Neuronal stem cell (in vitro differentiated cells): Measurements from ENCODE around the gene CAMTA1.

Experiments used
- DNase-seq: peaks from one replicate; pipeline ENCODE4 v3.0.0-alpha.2; 2013; ENCODE audit warnings: low spot score
- H2AFZ ChIP-seq: one replicate; pipeline ENCODE4 v1.6.1; 2013; ENCODE audit warnings: mild to moderate bottlenecking, low read length, inconsistent platforms
- H2AK5ac ChIP-seq: 2 replicates; pipeline ENCODE4 v1.6.1; 2013; ENCODE audit warnings: low read depth, mild to moderate bottlenecking, inconsistent platforms, low read length, moderate library complexity, mixed read lengths
- H2BK120ac ChIP-seq: 2 replicates; pipeline ENCODE4 v1.6.1; 2013; ENCODE audit warnings: low read depth, mild to moderate bottlenecking, inconsistent platforms, low read length, moderate library complexity, mixed read lengths
- H2BK12ac ChIP-seq: one replicate; pipeline ENCODE4 v1.6.1; 2013; ENCODE audit warnings: low read length, inconsistent platforms
- H2BK15ac ChIP-seq: 2 replicates; pipeline ENCODE4 v1.6.1; 2013; ENCODE audit warnings: mild to moderate bottlenecking, low read length, inconsistent platforms, mixed read lengths
- H2BK5ac ChIP-seq: one replicate; pipeline ENCODE4 v1.6.1; 2013; ENCODE audit warnings: inconsistent platforms, mild to moderate bottlenecking, low read length, moderate library complexity
- H3K14ac ChIP-seq: one replicate; pipeline ENCODE4 v1.6.1; 2013; ENCODE audit warnings: low read length, inconsistent platforms
- H3K18ac ChIP-seq: 2 replicates; pipeline ENCODE4 v1.6.1; 2013; ENCODE audit warnings: low read length, inconsistent platforms
- H3K23ac ChIP-seq: 2 replicates; pipeline ENCODE4 v1.6.1; 2013; ENCODE audit warnings: low read depth, mild to moderate bottlenecking, mixed read lengths, low read length, inconsistent platforms; ENCODE audit not compliant: poor library complexity
- H3K27ac ChIP-seq: replicated peaks from 3 replicates; pipeline ENCODE4 v1.5.1; 2013; ENCODE audit warnings: low read length, inconsistent platforms
- H3K27me3 ChIP-seq, 3 experiments: 2 replicates each; pipeline ENCODE4 v1.6.1; 2013; ENCODE audit warnings: low read length in 3 of 3, mild to moderate bottlenecking in 2 of 3, inconsistent platforms in 1 of 3, low read depth in 1 of 3, mixed read lengths in 1 of 3, moderate library complexity in 1 of 3; ENCODE audit not compliant: control insufficient read depth in 3 of 3, insufficient read depth in 3 of 3
- H3K36me3 ChIP-seq, 2 donors: replicated peaks in 1 of 2; 2 replicates each; pipeline ENCODE4 v1.6.1; 2013; ENCODE audit warnings: low read length in 2 of 2; ENCODE audit not compliant: control insufficient read depth in 2 of 2, insufficient read depth in 2 of 2
- H3K4ac ChIP-seq: 2 replicates; pipeline ENCODE4 v1.6.1; 2013; ENCODE audit warnings: inconsistent platforms, mild to moderate bottlenecking, low read length, moderate library complexity
- H3K4me1 ChIP-seq, 2 donors: 1 replicate in 1 of 2; 2 replicates in 1 of 2; pipeline ENCODE4 v1.6.1; 2013; ENCODE audit warnings: low read length in 2 of 2, low read depth in 1 of 2; ENCODE audit not compliant: control insufficient read depth in 2 of 2, insufficient read depth in 1 of 2
- H3K4me2 ChIP-seq: one replicate; pipeline ENCODE4 v1.6.1; 2013; ENCODE audit warnings: mild to moderate bottlenecking, low read length, inconsistent platforms; ENCODE audit not compliant: insufficient read depth, poor library complexity, severe bottlenecking
- H3K4me3 ChIP-seq, 2 donors: 2 replicates each; pipeline ENCODE4 v1.5.1; 2013; ENCODE audit warnings: low read length in 2 of 2, mild to moderate bottlenecking in 2 of 2, inconsistent platforms in 1 of 2, moderate library complexity in 1 of 2
- H3K79me1 ChIP-seq: one replicate; pipeline ENCODE4 v1.6.1; 2013; ENCODE audit warnings: low read depth, mild to moderate bottlenecking, inconsistent platforms, low read length, moderate library complexity
- H3K9ac ChIP-seq: one replicate; pipeline ENCODE4 v1.6.1; 2013; ENCODE audit warnings: mild to moderate bottlenecking, low read depth, low read length, inconsistent platforms; ENCODE audit not compliant: poor library complexity
- H3K9me3 ChIP-seq, 2 donors: replicated peaks in 1 of 2; 2 replicates each; pipeline versions ENCODE3 to v1.6.1; 2013; ENCODE audit warnings: low read length in 2 of 2, mild to moderate bottlenecking in 2 of 2, inconsistent platforms in 1 of 2, low read depth in 1 of 2, mixed read lengths in 1 of 2, moderate library complexity in 1 of 2; ENCODE audit not compliant: control insufficient read depth in 2 of 2, insufficient read depth in 1 of 2
- H4K8ac ChIP-seq: one replicate; pipeline ENCODE4 v1.6.1; 2013; ENCODE audit warnings: low read depth, mild to moderate bottlenecking, inconsistent platforms, low read length, moderate library complexity
- H4K91ac ChIP-seq: one replicate; pipeline ENCODE4 v1.6.1; 2013; ENCODE audit warnings: low read length, low read depth, mild to moderate bottlenecking, inconsistent platforms; ENCODE audit not compliant: poor library complexity
- WGBS, 2 donors: extraction: QIAGEN DNeasy Blood & Tissue Kit; methylation state at CpG; one replicate each; pipeline ENCODE4 v1.1.7; 2013; ENCODE audit warnings: missing lambda C conversion rate in 2 of 2, mixed read lengths in 1 of 2; ENCODE audit not compliant: insufficient read length in 2 of 2, insufficient replicate concordance in 1 of 2; ENCODE audit errors: extremely low coverage in 2 of 2; 5-methylcytosine and 5-hydroxymethylcytosine counted together

Gene CAMTA1

DNA sequence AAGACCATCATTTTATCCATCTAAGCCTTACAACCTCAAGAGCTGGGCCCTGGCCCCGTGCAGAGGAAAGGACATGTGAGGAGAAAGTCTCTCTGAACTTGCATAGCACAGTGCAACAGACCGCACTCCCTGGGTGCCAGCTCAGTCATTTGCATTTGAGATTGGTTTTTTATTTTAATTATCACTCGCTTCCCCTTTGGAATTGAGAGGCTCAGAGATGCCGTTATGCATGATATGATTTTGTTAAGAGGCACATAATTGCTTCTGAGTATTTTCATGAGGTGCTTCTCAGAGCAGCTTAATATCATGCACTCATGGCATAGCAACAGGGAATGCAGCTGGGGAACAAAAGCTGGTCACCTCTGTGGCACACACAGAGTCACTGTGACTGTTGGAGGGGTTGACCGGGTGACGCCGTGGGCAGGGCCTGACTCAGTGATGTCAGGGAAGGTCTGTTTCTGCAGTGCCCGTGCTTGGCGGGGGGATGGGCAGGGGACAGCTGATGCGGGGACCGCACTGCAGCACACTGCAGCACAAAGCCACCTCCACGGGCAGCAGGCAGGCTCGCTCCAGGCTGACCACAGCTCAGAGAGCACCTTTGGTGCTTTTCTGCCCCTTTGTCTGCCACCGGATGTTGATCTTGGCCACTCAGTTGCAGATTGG is 942.7 kb downstream of the CAMTA1 start:
- Histone ChIP-seq H3K36me3 (peaks cover 0 to 9% of the 10 kb centered on the region in 2 donors), H4K8ac (no peak overlapping the region), H3K27me3 (no peaks in the 10 kb centered on the region), H2BK120ac (no peak overlapping the region), H3K18ac (peak overlapping the region; percentile 73), H2BK12ac (peak overlapping the region; percentile 11), H3K9me3 (no peaks in the 10 kb centered on the region), H3K4me1 (peaks cover 7 to 12% of the 10 kb centered on the region in 2 donors), H3K14ac (no peak overlapping the region), H2AK5ac (no peak overlapping the region), H2BK15ac (no peak overlapping the region), H2AFZ (peak overlapping the region; percentile 2), H3K9ac (no peak overlapping the region), H3K4me3 (no peak overlapping the region), H4K91ac (no peak overlapping the region), H3K4ac (no peak overlapping the region), H3K4me2 (no peak overlapping the region), H3K23ac (peak overlapping the region; percentile 36), H3K79me1 (no peaks in the 10 kb centered on the region), H2BK5ac (no peak overlapping the region), H3K27ac (no peak overlapping the region)
- WGBS, 2 donors, result no CpG with 5 or more reads among the region's 14 CpGs
- DNase-seq, result no peak

GRCh38 chr1:7729761-7730160 is 944.5 kb downstream of the CAMTA1 start:
- no peak overlapping the region for H4K8ac ChIP-seq
- H2AFZ ChIP-seq, result no peak overlapping the region
- H3K4me1 ChIP-seq, result peaks cover 7 to 12% of the 10 kb centered on the region in 2 donors
- H3K23ac ChIP-seq, result no peak overlapping the region
- H2BK12ac ChIP-seq, result no peak overlapping the region
- H3K9ac ChIP-seq, result no peak overlapping the region
- no peaks in the 10 kb centered on the region for H3K79me1 ChIP-seq
- no peak overlapping the region for H3K27ac ChIP-seq
- peaks cover 0 to 18% of the 10 kb centered on the region in 2 donors for H3K36me3 ChIP-seq
- no peak overlapping the region for H4K91ac ChIP-seq
- H2BK5ac ChIP-seq, result no peak overlapping the region
- no peak overlapping the region for H2BK15ac ChIP-seq
- H3K4me2 ChIP-seq, result no peak overlapping the region
- no peak overlapping the region for H3K14ac ChIP-seq
- H3K18ac ChIP-seq, result no peak overlapping the region
- H3K4ac ChIP-seq, result no peak overlapping the region
- H3K9me3 ChIP-seq, result no peaks in the 10 kb centered on the region
- H3K4me3 ChIP-seq, result no peak overlapping the region
- H2BK120ac ChIP-seq, result no peak overlapping the region
- DNase-seq, result no peak
- H2AK5ac ChIP-seq, result no peak overlapping the region
- WGBS, 2 donors, result no CpG with 5 or more reads among the region's 5 CpGs
- no peaks in the 10 kb centered on the region for H3K27me3 ChIP-seq

DNA sequence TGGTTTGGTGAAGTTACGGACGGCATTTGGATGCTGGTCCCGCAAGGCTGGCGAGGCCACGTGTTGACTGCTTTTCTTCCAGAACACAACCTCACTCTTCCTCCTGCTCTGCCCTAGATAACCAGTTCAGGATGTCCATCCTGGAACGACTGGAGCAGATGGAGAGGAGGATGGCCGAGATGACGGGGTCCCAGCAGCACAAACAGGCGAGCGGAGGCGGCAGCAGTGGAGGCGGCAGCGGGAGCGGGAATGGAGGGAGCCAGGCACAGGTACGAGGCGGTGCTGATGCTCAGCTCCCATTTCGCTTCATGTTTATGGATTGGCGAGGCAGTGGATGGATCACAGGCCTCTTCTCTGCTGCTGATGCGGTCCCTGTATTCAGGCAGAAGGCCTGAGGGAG is 947.1 kb downstream of the CAMTA1 start:
- no peak overlapping the region for H2BK120ac ChIP-seq
- no peak overlapping the region for H3K4me2 ChIP-seq
- H3K4ac ChIP-seq, result no peak overlapping the region
- H3K27me3 ChIP-seq, result no peaks in the 10 kb centered on the region
- no peak overlapping the region for H2BK12ac ChIP-seq
- peaks cover 5 to 12% of the 10 kb centered on the region in 2 donors for H3K4me1 ChIP-seq
- peaks cover 9 to 37% of the 10 kb centered on the region in 2 donors for H3K36me3 ChIP-seq
- DNase-seq, result no peak
- no peak overlapping the region for H2AK5ac ChIP-seq
- H2BK15ac ChIP-seq, result no peak overlapping the region
- no peaks in the 10 kb centered on the region for H3K79me1 ChIP-seq
- no peak overlapping the region for H2BK5ac ChIP-seq
- H3K23ac ChIP-seq, result peak overlapping the region; percentile 12
- WGBS, 2 donors, result no CpG with 5 or more reads among the region's 19 CpGs
- no peaks in the 10 kb centered on the region for H3K9me3 ChIP-seq
- H3K14ac ChIP-seq, result no peak overlapping the region
- no peak overlapping the region for H2AFZ ChIP-seq
- H3K27ac ChIP-seq, result no peak overlapping the region
- no peak overlapping the region for H4K8ac ChIP-seq
- H3K4me3 ChIP-seq, result no peak overlapping the region
- H3K9ac ChIP-seq, result peak overlapping the region; percentile 64
- no peak overlapping the region for H4K91ac ChIP-seq
- H3K18ac ChIP-seq, result peak overlapping the region; percentile 82

DNA sequence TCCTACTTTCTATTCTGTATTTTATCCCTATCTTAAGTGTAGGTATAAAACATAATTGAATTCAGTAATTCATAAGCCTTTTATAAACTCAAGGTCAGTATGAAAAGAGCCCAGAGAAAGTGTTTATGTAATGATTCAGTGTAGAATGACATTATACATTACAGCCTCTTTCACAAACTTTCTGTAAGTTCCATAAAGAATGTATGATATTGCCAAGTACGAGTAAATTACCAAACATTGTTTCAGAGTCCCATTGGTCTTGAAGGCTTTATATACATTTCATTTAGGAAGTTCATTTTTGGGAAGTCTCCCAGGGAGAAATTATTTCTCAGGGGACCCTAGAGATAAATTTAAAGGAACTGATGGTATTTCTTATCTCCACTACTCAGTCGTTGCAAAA is 948.0 kb downstream of the CAMTA1 start:
- H3K4ac ChIP-seq, result no peak overlapping the region
- H3K27ac ChIP-seq, result no peak overlapping the region
- H3K4me1 ChIP-seq, result peaks cover under 1 to 5% of the 10 kb centered on the region in 2 donors
- no peak overlapping the region for H4K8ac ChIP-seq
- H2BK120ac ChIP-seq, result no peak overlapping the region
- no CpG with 5 or more reads among the region's 2 CpGs for WGBS, 2 donors
- H3K9ac ChIP-seq, result no peak overlapping the region
- no peak overlapping the region for H2BK5ac ChIP-seq
- H3K9me3 ChIP-seq, result no peaks in the 10 kb centered on the region
- no peak overlapping the region for H3K4me2 ChIP-seq
- H3K36me3 ChIP-seq, result peaks cover 10 to 46% of the 10 kb centered on the region in 2 donors
- H2AFZ ChIP-seq, result no peak overlapping the region
- no peak overlapping the region for H3K23ac ChIP-seq
- H3K4me3 ChIP-seq, result no peak overlapping the region
- no peak for DNase-seq
- H2AK5ac ChIP-seq, result no peak overlapping the region
- no peaks in the 10 kb centered on the region for H3K27me3 ChIP-seq
- H3K18ac ChIP-seq, result no peak overlapping the region
- no peak overlapping the region for H3K14ac ChIP-seq
- no peak overlapping the region for H2BK15ac ChIP-seq
- no peaks in the 10 kb centered on the region for H3K79me1 ChIP-seq
- H4K91ac ChIP-seq, result no peak overlapping the region
- no peak overlapping the region for H2BK12ac ChIP-seq
